Stimulated activated naive B cell treated with anti-CD40 and anti-IgM and Interleukin-4, amounts not matched to agents 10 μg/mL and 1 μg/mL and 100 μg/mL, for 72 hours (primary cell): Measurements from ENCODE around the gene GALNT9.
"Not testable (repeated sequence)": the region's sequence is repeated elsewhere in the genome, so short reads cannot be mapped to it uniquely, and the experiment has no call there.

Source experiments
- ATAC-seq, 2 donors: fragments of 150-1000 bp; cut with Tn5 transposase; replicated peaks; 2 replicates each; pipeline ENCODE4 v1.10.0; 2021; ENCODE audit warnings: moderate library complexity in 1 of 2
- DNase-seq: peaks from one replicate; pipeline ENCODE4 v3.0.0; 2021
- H3K27ac Mint-ChIP-seq: one replicate; pipeline ENCODE4 v1.8.0; 2022; ENCODE audit warnings: mild to moderate bottlenecking, mixed read lengths
- H3K27me3 Mint-ChIP-seq, 2 donors: one replicate each; pipeline ENCODE4 v1.8.0; 2022; ENCODE audit warnings: mixed read lengths in 2 of 2
- H3K36me3 Mint-ChIP-seq, 2 donors: one replicate each; pipeline ENCODE4 v1.8.0; 2022; ENCODE audit warnings: mixed read lengths in 2 of 2, mild to moderate bottlenecking in 1 of 2
- H3K4me1 Mint-ChIP-seq, 2 donors: one replicate each; pipeline ENCODE4 v1.8.0; 2022; ENCODE audit warnings: mixed read lengths in 2 of 2, mild to moderate bottlenecking in 1 of 2
- H3K4me3 Mint-ChIP-seq, 2 donors: one replicate each; pipeline ENCODE4 v1.8.0; 2022; ENCODE audit warnings: mild to moderate bottlenecking in 2 of 2, mixed read lengths in 2 of 2, moderate library complexity in 1 of 2
- H3K9me3 Mint-ChIP-seq, 2 donors: one replicate each; pipeline ENCODE4 v1.8.0; 2022; ENCODE audit warnings: mixed read lengths in 2 of 2, mild to moderate bottlenecking in 1 of 2

GALNT9 gene

GRCh38 chr12:132199526-132200319 lies 129.7 kb downstream of the GALNT9 start:
- ATAC-seq, result no peak
- Mint-ChIP-seq H3K9me3 (no peaks in the 10 kb centered on the region), H3K27me3 (peaks cover 39 to 60% of the 10 kb centered on the region in 2 donors), H3K27ac (no peak overlapping the region), H3K36me3 (no peaks in the 10 kb centered on the region), H3K4me3 (no peak overlapping the region), H3K4me1 (peaks cover 0 to 2% of the 10 kb centered on the region in 2 donors)
- no peak for DNase-seq

GRCh38 chr12:132199101-132199500 lies 130.3 kb downstream of the GALNT9 start:
- no peak for DNase-seq
- Mint-ChIP-seq H3K9me3 (peaks cover 3 to 4% of the 10 kb centered on the region in 2 donors), H3K4me1 (no peaks in the 10 kb centered on the region), H3K27ac (no peak overlapping the region), H3K36me3 (peaks cover 2% of the 10 kb centered on the region in 2 donors), H3K27me3 (peaks cover 35 to 58% of the 10 kb centered on the region in 2 donors), H3K4me3 (no peak overlapping the region)
- ATAC-seq, result no peak

GRCh38 chr12:132197581-132198354 lies 131.6 kb downstream of the GALNT9 start:
- ATAC-seq (no peak), DNase-seq (no peak)
- Mint-ChIP-seq H3K4me3 (no peak overlapping the region), H3K27ac (no peak overlapping the region), H3K4me1 (no peaks in the 10 kb centered on the region), H3K9me3 (peaks cover 7 to 10% of the 10 kb centered on the region in 2 donors), H3K36me3 (peaks cover 5 to 7% of the 10 kb centered on the region in 2 donors), H3K27me3 (peaks cover 37 to 63% of the 10 kb centered on the region in 2 donors)

GRCh38 chr12:132196873-132197390 lies 132.5 kb downstream of the GALNT9 start:
- Mint-ChIP-seq H3K9me3 (peaks cover 7 to 10% of the 10 kb centered on the region in 2 donors), H3K36me3 (peaks cover 5 to 7% of the 10 kb centered on the region in 2 donors), H3K27ac (no peak overlapping the region), H3K27me3 (peaks cover 29 to 55% of the 10 kb centered on the region in 2 donors), H3K4me3 (no peak overlapping the region), H3K4me1 (no peaks in the 10 kb centered on the region)
- ATAC-seq, result no peak
- DNase-seq, result no peak

- Mint-ChIP-seq H3K9me3 (peaks cover 7 to 10% of the 10 kb centered on the region in 2 donors), H3K27ac (no peak overlapping the region), H3K4me3 (no peak overlapping the region), H3K27me3 (peaks cover 28 to 52% of the 10 kb centered on the region in 2 donors), H3K36me3 (peaks cover 5 to 7% of the 10 kb centered on the region in 2 donors), H3K4me1 (peaks cover 0 to under 1% of the 10 kb centered on the region in 2 donors)
- DNase-seq (no peak), ATAC-seq (no peak)
These were observed 133.1 kb downstream of the GALNT9 start for GRCh38 chr12:132196038-132196872.

- not testable (repeated sequence) for H3K27ac Mint-ChIP-seq, DNase-seq, ATAC-seq, H3K36me3 Mint-ChIP-seq, H3K4me3 Mint-ChIP-seq
- H3K27me3 Mint-ChIP-seq, result peaks cover 22 to 45% of the 10 kb centered on the region in 2 donors
- H3K4me1 Mint-ChIP-seq, result peaks cover 2 to 11% of the 10 kb centered on the region in 2 donors
- peaks cover 7 to 10% of the 10 kb centered on the region in 2 donors for H3K9me3 Mint-ChIP-seq
These were observed 134.1 kb downstream of the GALNT9 start for GRCh38 chr12:132195242-132195641.

GRCh38 chr12:132194556-132194955 lies 134.8 kb downstream of the GALNT9 start:
- peaks cover 7 to 10% of the 10 kb centered on the region in 2 donors for H3K9me3 Mint-ChIP-seq
- DNase-seq (no peak), ATAC-seq (no peak)
- peaks cover 4 to 17% of the 10 kb centered on the region in 2 donors for H3K4me1 Mint-ChIP-seq
- no peak overlapping the region for H3K27ac Mint-ChIP-seq
- H3K27me3 Mint-ChIP-seq, result peaks cover 15 to 38% of the 10 kb centered on the region in 2 donors
- H3K4me3 Mint-ChIP-seq, result no peak overlapping the region
- peaks cover 5 to 7% of the 10 kb centered on the region in 2 donors for H3K36me3 Mint-ChIP-seq

- peaks cover 8 to 22% of the 10 kb centered on the region in 2 donors for H3K4me1 Mint-ChIP-seq
- peaks cover 8 to 10% of the 10 kb centered on the region in 2 donors for H3K36me3 Mint-ChIP-seq
- H3K9me3 Mint-ChIP-seq, result peaks cover 7 to 12% of the 10 kb centered on the region in 2 donors
- peaks cover 15 to 37% of the 10 kb centered on the region in 2 donors for H3K27me3 Mint-ChIP-seq
- ATAC-seq (no peak), DNase-seq (no peak)
- no peak overlapping the region for H3K4me3 Mint-ChIP-seq
- H3K27ac Mint-ChIP-seq, result no peak overlapping the region
These were observed 135.3 kb downstream of the GALNT9 start for GRCh38 chr12:132194056-132194455.

- H3K27ac Mint-ChIP-seq, result no peak overlapping the region
- H3K9me3 Mint-ChIP-seq, result peaks cover 7 to 12% of the 10 kb centered on the region in 2 donors
- no peak for DNase-seq
- H3K27me3 Mint-ChIP-seq, result peaks cover 15 to 32% of the 10 kb centered on the region in 2 donors
- peaks cover 9 to 32% of the 10 kb centered on the region in 2 donors for H3K4me1 Mint-ChIP-seq
- peaks cover 8 to 10% of the 10 kb centered on the region in 2 donors for H3K36me3 Mint-ChIP-seq
- ATAC-seq, result no peak
- H3K4me3 Mint-ChIP-seq, result no peak overlapping the region
These were observed 137.5 kb downstream of the GALNT9 start for GRCh38 chr12:132191715-132192553.

GRCh38 chr12:132190834-132191500 lies 138.4 kb downstream of the GALNT9 start:
- Mint-ChIP-seq H3K4me1 (peaks cover 13 to 41% of the 10 kb centered on the region in 2 donors), H3K27me3 (peaks cover 9 to 26% of the 10 kb centered on the region in 2 donors), H3K4me3 (peak overlapping the region in 1 of 2 donors; percentile 21), H3K9me3 (peaks cover 7 to 12% of the 10 kb centered on the region in 2 donors), H3K36me3 (peaks cover 8 to 10% of the 10 kb centered on the region in 2 donors), H3K27ac (no peak overlapping the region)
- ATAC-seq, result no peak
- no peak for DNase-seq

GRCh38 chr12:132190012-132190755 lies 139.2 kb downstream of the GALNT9 start:
- Mint-ChIP-seq H3K27me3 (peaks cover 7 to 32% of the 10 kb centered on the region in 2 donors), H3K4me1 (peaks cover 13 to 45% of the 10 kb centered on the region in 2 donors), H3K4me3 (peak overlapping the region; percentile 85 to 86), H3K36me3 (peaks cover 8 to 10% of the 10 kb centered on the region in 2 donors), H3K27ac (peak overlapping the region; percentile 81), H3K9me3 (peaks cover 7 to 12% of the 10 kb centered on the region in 2 donors)
- DNase-seq (no peak), ATAC-seq (peak; percentile 24 to 34)
